DMS153 treated with DMSO at 0.1 percent for 48 hours (cell line): ENCODE data around the gene CBLC.
A peak's percentile ranks its signal among the peaks of the same experiment; 100 is the strongest.
"Not testable (repeated sequence)": the region's sequence is repeated elsewhere in the genome, so short reads cannot be mapped to it uniquely, and the experiment has no call there.

Source experiments
- DNase-seq: peaks from one replicate; lab custom pipeline; 2025; ENCODE audit not compliant: unreplicated experiment; lab: John Stamatoyannopoulos, UW

Gene CBLC

DNA sequence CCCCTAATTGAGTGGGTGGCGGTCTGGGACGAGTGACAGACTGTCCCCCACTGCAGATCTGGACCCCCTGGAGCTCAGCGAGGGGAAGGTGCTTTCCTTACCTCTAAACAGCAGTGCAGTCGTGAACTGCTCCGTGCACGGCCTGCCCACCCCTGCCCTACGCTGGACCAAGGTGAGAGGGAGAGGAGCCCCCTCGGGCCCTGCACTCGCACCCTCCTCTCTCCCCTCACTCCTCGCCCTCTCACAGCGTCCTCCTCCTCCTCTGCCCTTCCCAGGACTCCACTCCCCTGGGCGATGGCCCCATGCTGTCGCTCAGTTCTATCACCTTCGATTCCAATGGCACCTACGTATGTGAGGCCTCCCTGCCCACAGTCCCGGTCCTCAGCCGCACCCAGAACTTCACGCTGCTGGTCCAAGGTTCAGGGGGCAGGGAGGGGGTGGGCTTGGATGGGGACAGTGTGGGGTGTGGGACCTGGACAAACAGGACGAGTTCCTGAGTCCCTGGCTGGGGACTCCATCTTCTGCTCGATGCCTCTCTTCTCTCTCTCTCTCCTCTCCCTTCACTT is 40.9 kb downstream of the CBLC start:
- DNase-seq, result no peak

DNA sequence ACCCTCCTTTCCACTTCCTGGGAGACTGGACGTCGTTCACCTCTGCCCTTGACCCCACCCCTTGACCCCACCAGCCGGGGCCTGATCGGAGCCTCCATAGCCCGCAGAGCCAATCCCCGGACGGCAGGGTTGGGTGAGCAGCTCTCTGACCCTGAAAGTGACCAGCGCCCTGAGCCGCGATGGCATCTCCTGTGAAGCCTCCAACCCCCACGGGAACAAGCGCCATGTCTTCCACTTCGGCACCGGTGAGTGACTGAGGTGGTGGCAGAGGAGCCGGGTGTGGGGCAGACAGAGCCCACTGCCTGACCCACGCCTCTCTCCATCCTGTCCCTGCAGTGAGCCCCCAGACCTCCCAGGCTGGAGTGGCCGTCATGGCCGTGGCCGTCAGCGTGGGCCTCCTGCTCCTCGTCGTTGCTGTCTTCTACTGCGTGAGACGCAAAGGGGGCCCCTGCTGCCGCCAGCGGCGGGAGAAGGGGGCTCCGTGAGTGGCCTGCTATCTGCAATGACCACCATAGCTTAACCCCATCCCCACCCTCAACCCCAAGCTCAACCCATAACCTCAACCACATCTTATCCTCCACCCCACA is 41.6 kb downstream of the CBLC start:
- DNase-seq, result no peak

DNA sequence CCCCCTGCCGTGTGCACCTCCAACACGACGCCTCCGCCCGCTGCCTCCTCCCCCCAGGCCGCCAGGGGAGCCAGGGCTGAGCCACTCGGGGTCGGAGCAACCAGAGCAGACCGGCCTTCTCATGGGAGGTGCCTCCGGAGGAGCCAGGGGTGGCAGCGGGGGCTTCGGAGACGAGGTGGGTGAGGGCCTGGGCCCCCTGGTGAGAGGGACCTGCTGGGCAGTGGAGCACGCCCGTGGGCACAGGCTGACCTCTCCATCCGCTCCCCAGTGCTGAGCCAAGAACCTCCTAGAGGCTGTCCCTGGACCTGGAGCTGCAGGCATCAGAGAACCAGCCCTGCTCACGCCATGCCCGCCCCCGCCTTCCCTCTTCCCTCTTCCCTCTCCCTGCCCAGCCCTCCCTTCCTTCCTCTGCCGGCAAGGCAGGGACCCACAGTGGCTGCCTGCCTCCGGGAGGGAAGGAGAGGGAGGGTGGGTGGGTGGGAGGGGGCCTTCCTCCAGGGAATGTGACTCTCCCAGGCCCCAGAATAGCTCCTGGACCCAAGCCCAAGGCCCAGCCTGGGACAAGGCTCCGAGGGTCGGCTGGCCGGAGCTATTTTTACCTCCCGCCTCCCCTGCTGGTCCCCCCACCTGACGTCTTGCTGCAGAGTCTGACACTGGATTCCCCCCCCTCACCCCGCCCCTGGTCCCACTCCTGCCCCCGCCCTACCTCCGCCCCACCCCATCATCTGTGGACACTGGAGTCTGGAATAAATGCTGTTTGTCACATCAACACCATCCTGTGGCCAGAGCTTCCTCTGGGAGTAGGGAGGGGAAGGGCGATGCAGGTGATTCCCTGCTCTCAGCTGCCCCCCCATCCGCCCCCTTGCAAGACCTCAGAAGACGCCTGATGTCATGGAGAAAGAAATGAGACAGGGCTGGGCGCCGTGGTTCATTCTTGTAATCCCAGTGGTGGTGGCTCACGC is 43.2 kb downstream of the CBLC start:
- no peak for DNase-seq

DNA sequence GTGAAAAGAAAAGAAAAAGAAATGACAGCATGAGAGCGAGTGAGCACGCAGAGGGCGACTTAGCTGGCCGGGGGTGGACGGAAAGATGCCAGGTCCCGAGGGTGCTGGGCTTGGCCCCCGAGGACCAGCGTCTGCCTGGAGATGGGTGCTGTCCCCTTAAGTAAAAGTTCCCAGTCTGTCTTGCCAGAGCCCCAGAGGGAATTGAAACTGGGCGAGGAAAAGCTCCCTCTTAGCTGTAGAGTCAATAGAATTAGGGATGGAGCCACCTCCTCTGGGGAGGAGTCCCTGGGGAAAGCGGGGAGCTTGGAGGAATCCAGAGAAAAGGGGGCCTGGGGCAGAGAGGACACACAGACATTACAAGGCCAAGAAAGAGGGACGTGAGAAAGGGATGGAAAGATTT is 44.5 kb downstream of the CBLC start:
- DNase-seq, result no peak

DNA sequence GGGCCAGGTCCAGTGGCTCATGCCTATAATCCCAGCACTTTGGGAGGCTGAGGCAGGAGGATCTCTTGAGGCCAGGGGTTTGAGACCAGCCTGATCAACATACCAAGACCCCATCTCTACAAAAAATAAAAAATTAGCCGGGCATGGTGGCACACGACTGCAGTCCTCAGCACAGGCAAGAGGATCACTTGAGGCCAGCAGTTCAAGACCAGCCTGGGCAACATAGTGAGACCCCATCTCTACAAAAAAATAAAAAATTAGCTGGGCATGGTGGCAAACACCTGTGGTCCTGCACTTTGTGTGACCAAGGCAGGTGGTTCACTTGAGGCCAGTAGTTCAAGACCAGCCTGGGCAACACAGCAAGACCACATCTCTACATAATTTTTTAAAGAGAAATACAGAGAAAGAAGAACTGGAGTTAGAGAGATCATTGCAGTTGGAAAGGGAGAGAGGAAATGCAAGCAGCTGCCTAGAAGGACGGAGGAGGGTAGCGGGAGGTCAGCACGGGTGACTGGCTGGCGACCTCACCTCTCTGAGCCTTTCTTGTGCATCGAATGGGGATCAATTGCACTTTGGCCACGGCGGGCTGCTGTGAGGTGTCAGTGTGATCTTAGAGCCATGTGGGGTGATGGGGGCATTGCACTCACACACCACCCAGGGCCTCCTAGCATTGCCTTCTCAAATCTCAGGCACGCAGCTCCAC is 45.1 kb downstream of the CBLC start:
- DNase-seq, result no peak

DNA sequence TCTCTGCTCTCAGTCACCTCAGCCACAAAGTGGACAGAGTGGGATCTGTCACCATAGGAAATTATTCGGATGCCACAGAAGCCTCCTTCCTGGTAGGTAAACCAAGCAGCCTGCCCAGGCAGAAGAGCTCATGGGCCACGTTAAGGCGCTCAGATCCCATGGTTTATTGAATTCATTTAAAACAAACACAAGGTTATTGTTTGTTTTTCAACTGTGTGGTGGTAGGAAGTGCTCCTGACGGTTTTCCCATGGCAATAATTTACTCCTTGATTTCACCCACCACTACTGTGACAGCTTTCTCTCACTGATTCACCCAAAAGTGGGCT is 45.6 kb downstream of the CBLC start:
- DNase-seq, result peak; percentile 14

DNA sequence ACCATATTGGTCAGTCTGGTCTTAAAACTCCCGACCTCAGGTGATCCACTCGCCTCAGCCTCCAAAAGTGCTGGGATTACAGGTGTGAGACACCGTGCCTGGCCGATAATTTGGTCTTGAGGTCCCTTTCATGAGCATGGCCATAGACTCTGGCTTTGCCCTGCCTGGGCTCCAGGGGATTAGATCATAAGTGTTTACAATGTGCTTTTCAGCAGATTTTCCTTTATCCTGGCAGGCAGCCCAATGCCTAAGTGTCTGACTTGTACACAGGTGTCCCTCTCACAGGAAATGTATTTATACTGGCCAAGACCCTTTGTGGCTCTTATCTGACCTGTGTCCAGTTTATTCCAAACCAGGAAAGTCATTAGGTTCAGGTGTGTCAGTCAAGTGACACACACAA is 47.1 kb downstream of the CBLC start:
- peak; percentile 46 for DNase-seq

DNA sequence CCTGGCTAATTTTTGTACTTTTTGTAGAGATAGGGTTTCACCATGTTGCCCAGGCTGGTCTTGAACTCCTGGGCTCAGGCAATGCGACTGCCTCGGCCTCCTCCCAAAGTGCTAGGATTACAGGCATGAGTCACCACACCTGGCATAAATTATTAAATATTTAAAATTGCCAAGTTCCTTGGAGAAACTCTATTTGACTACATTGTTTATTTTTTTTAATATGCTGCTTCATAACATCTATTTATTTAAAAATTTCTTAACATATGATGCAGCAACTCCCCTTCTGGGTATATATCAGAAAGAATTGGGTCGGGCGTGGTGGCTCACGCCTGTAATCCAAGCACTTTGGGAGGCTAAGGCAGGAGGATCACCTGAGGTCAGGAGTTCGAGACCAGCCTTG is 55.2 kb downstream of the CBLC start:
- DNase-seq, result not testable (repeated sequence)

DNA sequence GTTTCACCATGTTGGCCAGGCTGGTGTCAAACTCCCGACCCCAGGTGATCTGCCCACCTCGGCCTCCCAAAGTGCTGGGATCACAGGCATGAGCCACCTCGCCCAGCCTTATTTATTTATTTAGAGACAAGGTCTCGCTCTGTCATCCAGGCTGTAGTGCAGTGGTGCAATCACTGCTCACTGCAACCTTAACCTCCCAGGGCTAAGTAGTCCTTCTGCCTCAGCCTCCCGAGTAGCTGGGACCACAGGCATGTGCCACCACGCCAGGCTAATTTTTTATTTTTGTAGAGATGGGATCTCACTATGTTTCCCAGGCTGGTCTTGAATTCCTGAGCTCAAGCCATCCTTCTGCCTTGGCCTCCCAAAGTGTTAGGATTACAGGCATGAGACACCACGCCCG is 56.7 kb downstream of the CBLC start:
- DNase-seq, result not testable (repeated sequence)

DNA sequence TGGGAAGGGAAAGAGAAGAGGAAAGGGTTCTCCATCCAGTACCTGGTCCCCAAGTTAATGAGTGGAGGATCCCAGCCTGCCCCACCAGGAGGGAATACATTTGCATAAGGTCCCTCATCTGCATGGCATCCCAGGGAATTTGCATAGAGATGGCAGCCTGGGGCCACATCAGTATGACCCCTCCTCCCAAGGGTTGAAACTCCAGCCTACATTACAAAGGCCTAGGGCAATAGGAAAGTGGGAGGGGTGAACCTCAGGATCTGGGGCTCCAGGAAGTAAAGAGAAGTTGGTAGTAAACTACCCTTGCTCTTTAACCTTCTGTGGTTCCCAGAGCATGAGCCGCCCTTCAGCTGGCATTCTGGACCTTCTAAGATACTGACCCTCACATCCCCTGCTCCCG is 61.6 kb downstream of the CBLC start:
- DNase-seq, result no peak

DNA sequence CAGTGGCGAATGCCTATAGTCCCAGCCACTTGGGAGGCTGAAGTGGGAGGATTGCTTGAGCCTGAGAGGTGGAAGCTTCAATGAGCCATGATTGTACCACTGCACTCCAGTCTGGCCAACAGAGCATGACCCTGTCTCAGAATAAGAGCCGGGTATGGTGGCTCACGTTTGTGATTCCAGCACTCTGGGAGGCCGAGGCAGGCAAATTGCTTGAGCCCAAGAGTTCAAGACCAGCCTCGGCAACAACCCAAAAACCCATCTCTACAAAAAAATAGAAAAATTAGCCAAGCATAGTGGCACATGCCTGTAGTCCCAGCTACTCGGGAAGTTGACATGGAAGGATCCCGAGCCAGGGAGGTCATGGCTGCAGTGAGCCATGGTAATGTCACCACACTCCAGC is 63.1 kb downstream of the CBLC start:
- DNase-seq, result no peak

DNA sequence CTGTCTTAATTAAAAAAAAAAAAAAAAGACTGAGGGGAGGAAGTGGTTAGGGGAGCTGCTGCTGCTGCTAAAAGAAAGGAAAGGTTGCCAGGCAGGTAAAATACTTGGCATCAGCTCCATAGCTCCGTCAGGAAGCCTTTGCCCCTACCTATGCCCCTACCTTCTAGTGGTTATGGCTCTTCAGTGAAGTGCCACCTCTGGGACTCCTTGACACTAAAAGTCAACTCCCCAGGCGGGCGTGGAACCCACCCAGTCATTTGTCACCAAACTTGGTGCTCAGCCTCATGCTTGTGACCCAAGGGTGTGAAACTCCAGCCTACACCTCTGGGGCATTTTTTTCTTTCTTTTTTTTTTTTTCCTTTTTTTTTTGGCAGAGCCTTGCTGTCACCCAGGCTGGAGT is 63.5 kb downstream of the CBLC start:
- no peak for DNase-seq

DNA sequence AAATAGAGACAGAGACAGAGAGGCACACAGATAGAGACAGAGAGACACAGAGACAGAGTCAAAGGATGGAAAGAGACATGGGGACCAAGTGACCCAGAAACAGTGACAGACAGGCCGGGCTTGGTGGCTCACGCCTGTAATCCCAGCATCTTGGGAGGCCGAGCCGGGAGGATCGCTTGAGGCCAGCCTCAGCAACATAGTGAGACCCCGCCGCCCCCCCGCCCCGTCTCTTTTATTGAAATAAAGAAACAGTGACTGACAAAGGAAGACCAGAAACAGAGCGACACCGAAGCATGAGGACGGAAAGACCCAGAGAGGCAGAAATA is 67.6 kb downstream of the CBLC start:
- DNase-seq, result no peak

DNA sequence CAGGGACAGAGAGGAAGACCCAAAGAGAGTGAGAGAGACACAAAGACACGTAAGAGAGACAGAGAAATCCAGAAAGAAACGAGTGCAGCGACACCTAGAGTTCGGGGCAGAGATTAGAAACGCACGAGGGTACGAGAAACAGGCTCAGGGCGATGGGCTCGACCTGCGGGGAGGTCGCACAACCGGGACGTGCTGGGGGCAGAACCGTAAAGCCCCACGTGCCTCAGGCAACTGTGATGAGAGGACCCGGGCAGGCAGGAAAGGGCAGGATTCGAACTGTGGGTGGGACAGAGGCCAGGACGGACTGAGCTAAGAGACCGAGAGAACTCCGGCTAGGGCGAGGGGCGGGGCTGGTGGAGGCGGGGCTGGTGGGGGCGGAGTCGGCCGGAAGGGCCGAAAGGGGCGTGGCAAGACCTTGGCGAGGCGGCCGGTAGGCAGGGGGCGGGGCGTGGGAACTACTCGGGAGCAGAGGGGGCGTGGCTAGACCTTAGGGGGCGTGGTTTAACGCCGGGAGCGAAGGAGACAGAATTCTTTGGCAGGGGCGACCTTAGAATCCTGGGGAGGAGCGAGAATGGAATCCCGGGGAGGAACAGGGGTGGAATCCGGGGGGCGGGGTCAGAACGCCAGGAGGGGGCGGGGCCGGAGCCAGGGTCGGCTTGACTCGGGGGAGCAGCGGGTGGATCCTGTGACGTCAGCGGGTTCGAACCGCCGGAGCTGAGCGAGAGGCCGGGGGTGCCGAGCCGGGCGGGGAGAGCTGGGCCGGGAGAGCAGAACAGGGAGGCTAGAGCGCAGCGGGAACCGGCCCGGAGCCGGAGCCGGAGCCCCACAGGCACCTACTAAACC is 68.1 kb downstream of the CBLC start, which contains the start of gene NECTIN2:
NECTIN2 (plus strand) TSS at position 686 of the 843 bp plus-strand sequence. CDS start 229 bp downstream, outside the sequence.
- peak; percentile 91 for DNase-seq

DNA sequence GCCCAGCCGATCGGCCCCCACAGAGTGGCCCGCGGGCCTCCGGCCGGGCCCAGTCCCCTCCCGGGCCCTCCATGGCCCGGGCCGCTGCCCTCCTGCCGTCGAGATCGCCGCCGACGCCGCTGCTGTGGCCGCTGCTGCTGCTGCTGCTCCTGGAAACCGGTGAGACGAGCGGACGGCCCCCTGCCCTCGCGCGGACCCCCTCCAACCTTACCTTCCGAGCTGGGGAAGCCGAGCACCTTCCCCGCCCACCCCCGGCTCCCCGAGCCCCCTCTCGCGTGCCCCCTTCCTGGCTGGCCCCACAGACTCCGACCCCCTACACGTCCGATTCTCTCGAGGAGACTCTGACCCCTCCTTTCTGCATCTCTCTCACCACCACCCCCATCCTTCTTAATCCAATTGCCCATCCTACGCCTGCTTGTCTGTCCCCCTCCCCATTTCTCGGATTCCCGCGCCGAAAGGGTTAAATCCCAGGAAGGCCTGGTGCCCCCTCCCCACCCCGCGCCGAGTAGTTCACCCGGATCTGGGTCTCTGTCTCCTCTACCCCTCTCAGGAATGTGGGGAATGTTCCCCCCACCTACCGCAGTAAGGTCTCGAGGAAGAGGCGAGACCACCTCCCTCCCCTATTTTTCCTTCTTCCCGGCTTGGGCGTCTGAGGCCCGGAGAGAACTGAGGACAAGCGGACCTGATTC is 68.9 kb downstream of the CBLC start:
- no peak for DNase-seq

DNA sequence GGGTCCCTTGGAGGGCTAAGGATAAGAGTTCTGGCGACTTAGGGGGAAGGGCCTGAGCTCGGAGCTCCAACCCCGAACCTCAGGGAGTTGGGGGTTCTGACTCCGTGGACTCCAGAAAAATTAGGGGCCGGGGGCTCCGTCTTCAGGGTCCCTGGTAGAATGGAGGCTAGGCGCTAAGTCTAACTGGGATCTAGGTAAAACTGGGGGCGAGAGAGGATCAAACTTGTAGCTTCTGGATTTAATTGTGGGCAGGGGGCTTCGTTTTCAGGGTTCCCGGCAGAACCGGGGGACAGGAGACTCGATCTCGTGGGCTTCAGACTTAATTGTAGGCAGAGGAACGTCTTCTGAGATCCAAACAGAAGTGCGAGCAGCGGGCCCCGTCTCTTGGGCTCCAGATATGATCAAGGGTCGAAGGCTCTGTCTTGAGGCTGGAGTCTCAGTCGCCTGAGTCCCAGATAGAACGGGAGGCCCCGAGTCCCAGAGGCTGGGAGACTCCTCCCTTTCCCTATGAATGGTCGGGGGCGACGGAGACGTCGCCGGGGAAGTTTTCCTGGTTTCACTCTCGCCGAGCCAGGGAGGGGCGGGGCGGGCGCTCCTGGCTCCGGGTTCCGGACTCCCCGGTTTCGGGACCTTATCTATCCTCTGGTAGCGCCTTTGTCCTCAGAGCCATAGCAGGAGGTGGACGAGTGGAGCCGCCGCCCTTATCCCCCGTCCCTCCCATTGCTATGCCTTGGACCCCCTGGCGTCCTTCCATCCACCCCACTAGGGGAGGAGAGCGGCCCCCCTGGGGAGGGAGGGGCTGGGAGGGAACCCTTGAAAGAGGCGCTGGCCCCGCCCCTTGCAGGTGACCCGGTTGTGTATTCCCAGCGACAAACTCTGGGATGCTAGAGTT is 69.7 kb downstream of the CBLC start:
- peak; percentile 29 for DNase-seq

DNA sequence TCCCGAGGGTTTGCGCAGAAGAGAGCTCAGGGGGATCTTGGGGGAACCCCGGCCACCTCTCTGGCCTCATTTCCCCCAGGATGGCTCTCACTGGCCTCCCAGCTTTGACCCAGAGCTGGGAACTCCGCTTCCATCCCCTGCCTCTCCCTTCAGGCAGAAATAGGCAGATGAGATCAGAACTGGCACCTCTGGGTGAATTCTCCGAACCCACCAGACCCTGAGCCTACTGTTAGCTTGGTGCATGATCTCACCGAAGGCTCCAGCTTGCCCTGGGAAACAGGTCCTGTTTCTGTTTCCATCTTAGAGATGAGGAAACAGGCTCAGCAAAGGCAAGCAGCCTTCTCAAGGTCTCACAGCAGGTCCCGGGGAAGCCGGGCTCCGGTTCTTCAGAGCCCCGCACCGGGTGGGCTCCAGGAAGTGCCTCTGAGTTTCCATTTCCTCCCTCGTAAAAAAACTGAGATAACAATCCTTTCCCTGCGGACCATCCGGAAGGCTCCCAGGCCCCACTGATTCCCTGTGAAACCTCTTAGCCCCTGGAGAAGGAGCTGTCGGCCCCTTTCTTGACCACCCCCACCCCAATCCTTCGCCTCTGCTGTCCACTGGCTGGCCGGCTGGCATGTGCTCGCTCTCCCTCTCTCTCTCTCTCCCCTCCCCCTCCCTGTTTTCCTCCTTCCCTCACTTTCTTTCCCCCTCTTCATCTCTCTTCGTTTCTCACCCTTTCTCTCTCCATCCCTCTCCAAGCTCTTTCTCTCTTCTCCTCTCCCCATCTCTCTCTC is 70.5 kb downstream of the CBLC start:
- DNase-seq, result no peak

DNA sequence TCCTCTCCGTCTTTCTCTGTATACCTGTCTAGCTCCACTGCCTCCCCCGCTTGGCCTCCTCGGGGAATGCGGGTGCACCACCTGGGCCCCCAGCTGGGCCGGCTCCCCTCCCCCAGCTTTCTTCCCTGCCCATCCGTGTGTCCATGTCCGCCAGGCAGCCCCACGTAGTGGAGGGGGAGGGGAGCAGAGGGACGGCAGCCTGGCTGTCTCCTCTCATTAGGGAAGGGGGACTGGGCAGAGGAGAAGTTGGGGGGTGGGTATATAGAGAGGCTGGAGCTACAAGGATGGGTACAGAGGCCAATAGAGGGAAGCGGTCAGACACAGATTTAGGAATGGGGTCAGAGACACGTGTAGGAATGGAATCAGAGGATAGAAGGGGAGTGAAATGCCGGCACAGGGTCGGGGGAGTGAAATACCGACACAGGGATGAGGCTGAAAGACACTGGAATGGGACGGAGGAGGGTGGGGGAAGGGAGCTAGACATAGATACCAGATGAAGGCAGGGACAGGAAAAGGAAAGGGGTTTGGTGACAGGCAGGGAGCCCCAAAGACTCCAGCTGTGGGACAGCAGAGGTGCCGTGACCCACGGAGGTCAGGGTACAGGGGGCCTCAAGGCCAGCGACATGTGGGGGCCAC is 71.2 kb downstream of the CBLC start:
- DNase-seq, result no peak
